B cell (primary cell): ENCODE measurements around the gene DNAJB1. TPM values are rescaled to one million over a fixed set of nuclear protein-coding genes. Genes with fewer than 3 reads are reported as not detected.

ENCODE experiments used
- ATAC-seq: fragments of 200-7000 bp; cut with Tn5 transposase; one replicate; pipeline ENCODE4 v1.10.0; 2021; ENCODE audit warnings: low read depth, mild to moderate bottlenecking, moderate number of reproducible peaks, moderate library complexity
- CTCF ChIA-PET: fragments of 350-600 bp; sonication (Branson Sonifier 250); formaldehyde crosslinking; loops from one replicate; lab custom pipeline; 2021; ENCODE audit warnings: antibody characterized with exemption, inconsistent platforms; lab: Charles Lee
- POLR2A ChIA-PET: fragments of 350-600 bp; sonication (Branson Sonifier 250); formaldehyde crosslinking; loops from one replicate; lab custom pipeline; 2021; ENCODE audit warnings: antibody characterized with exemption; lab: Charles Lee
- DNase-seq: peaks from one replicate; pipeline ENCODE4 v3.0.0; 2013
- H2AFZ ChIP-seq: 2 replicates; pipeline ENCODE4 v1.6.1; 2012; ENCODE audit warnings: mild to moderate bottlenecking, low read depth, low read length; ENCODE audit not compliant: insufficient read depth, poor library complexity, severe bottlenecking
- H3K27ac ChIP-seq, 2 donors: 1 replicate in 1 of 2; 2 replicates in 1 of 2; pipeline ENCODE4 v1.5.1; 2012 to 2013; ENCODE audit warnings: low read length in 2 of 2, mild to moderate bottlenecking in 2 of 2, moderate library complexity in 1 of 2
- H3K27me3 ChIP-seq, 4 experiments: fragments of 200-600 bp in 1 of 4; sonication (generic) in 1 of 4; replicated peaks in 1 of 4; 1 replicate in 2 of 4; 2 replicates in 2 of 4; pipeline versions ENCODE4 v1.6.1 to v1.7.0; 2013 to 2016; ENCODE audit warnings: low read length in 3 of 4, mild to moderate bottlenecking in 2 of 4, mixed read lengths in 1 of 4, moderate library complexity in 1 of 4; ENCODE audit not compliant: insufficient read depth in 4 of 4, control insufficient read depth in 3 of 4; ENCODE audit errors: control extremely low read depth in 1 of 4
- H3K36me3 ChIP-seq, 2 experiments: replicated peaks in 1 of 2; 1 replicate in 1 of 2; 2 replicates in 1 of 2; pipeline versions ENCODE4 v1.6.1 to v1.7.1; 2013; ENCODE audit warnings: low read length in 1 of 2; ENCODE audit not compliant: insufficient read depth in 2 of 2, control insufficient read depth in 1 of 2; ENCODE audit errors: control extremely low read depth in 1 of 2, extremely low read depth in 1 of 2
- H3K4me1 ChIP-seq, 2 donors: fragments of 200-600 bp in 1 of 2; sonication (generic) in 1 of 2; 1 replicate in 1 of 2; 2 replicates in 1 of 2; pipeline versions ENCODE4 v1.5.1 to v1.6.1; 2013 to 2017; ENCODE audit warnings: low read length in 2 of 2; ENCODE audit not compliant: control insufficient read depth in 2 of 2, insufficient read depth in 2 of 2
- H3K4me2 ChIP-seq: replicated peaks from 2 replicates; pipeline ENCODE3; 2012; ENCODE audit warnings: mild to moderate bottlenecking, low read depth, low read length; ENCODE audit not compliant: poor library complexity, severe bottlenecking
- H3K4me3 ChIP-seq, 5 experiments: fragments of 200-600 bp in 1 of 5; sonication (generic) in 1 of 5; 1 replicate in 3 of 5; 2 replicates in 2 of 5; pipeline versions ENCODE4 v1.5.1 to v1.7.0; 2011 to 2016; ENCODE audit warnings: low read length in 4 of 5, mild to moderate bottlenecking in 4 of 5, low read depth in 2 of 5, control low read depth in 1 of 5, moderate library complexity in 1 of 5; ENCODE audit not compliant: insufficient read depth in 1 of 5; ENCODE audit errors: control extremely low read depth in 1 of 5, extremely low read depth in 1 of 5
- H3K79me2 ChIP-seq: fragments of 200-600 bp; sonication (generic); one replicate; pipeline ENCODE4 v1.6.0; 2016; ENCODE audit warnings: low read length; ENCODE audit not compliant: control insufficient read depth, insufficient read depth
- H3K9ac ChIP-seq: fragments of 200-600 bp; sonication (generic); 2 replicates; pipeline ENCODE4 v1.6.1; 2017; ENCODE audit warnings: mild to moderate bottlenecking, low read length, moderate library complexity
- H3K9me3 ChIP-seq, 3 donors: one replicate each; pipeline versions ENCODE4 v1.6.1 to v1.7.1; 2013; ENCODE audit warnings: low read length in 2 of 3; ENCODE audit not compliant: control insufficient read depth in 2 of 3, insufficient read depth in 1 of 3; ENCODE audit errors: control extremely low read depth in 1 of 3
- H4K20me1 ChIP-seq: 2 replicates; pipeline ENCODE4 v1.6.0; 2012; ENCODE audit warnings: mild to moderate bottlenecking, low read length; ENCODE audit not compliant: insufficient read depth, control insufficient read depth, poor library complexity, severe bottlenecking
- H3K27ac Mint-ChIP-seq: one replicate; pipeline ENCODE4 v1.8.0; 2021; ENCODE audit warnings: mixed read lengths
- H3K27me3 Mint-ChIP-seq: one replicate; pipeline ENCODE4 v1.8.0; 2021; ENCODE audit warnings: mixed read lengths
- H3K4me1 Mint-ChIP-seq: one replicate; pipeline ENCODE4 v1.8.0; 2021; ENCODE audit warnings: mixed read lengths
- H3K4me3 Mint-ChIP-seq: one replicate; pipeline ENCODE4 v1.8.0; 2021; ENCODE audit warnings: mixed read lengths
- H3K9me3 Mint-ChIP-seq: one replicate; pipeline ENCODE4 v1.8.0; 2022; ENCODE audit warnings: mixed read lengths; ENCODE audit not compliant: insufficient read depth
- CTCF ChIP-seq: fragments of 200-600 bp; IDR thresholded peaks from one replicate; pipeline ENCODE4 v1.8.0; 2022; ENCODE audit warnings: antibody characterized with exemption, mild to moderate bottlenecking
- EZH2 ChIP-seq: IDR thresholded peaks from 2 replicates; pipeline ENCODE4 v1.6.1; 2012; ENCODE audit warnings: borderline replicate concordance, low read depth, mild to moderate bottlenecking, moderate library complexity, low read length; ENCODE audit not compliant: insufficient read depth, poor library complexity, severe bottlenecking
- WGBS: methylation state at CpG from one replicate; pipeline ENCODE4 v1.1.5; 2013; ENCODE audit warnings: missing lambda C conversion rate; ENCODE audit not compliant: insufficient coverage; 5-methylcytosine and 5-hydroxymethylcytosine counted together
- intact Hi-C: fragments of 100-400 bp; cut with micrococcal nuclease; formaldehyde crosslinking; loops from one replicate; pipeline ENCODE4 v1.10.0; 2022
- polyA plus RNA-seq: library from polyadenylated mRNA; depleted of rRNA; stranded (reverse); fragments of >200 nt; gene quantifications from 2 replicates; pipeline ENCODE4 v1.2.3, GENCODE V29; 2012
- total RNA-seq, 2 donors: library from RNA; stranded (reverse); fragments of 120-200 nt in 1 of 2; gene quantifications; 1 replicate in 1 of 2; 2 replicates in 1 of 2; pipeline versions ENCODE4 v1.2.3 to v1.2.4, GENCODE V29; 2013 to 2022

Gene DNAJB1
- total and polyA plus RNA-seq, 2 donors (not counting 1 experiment from before 2014, with no cell fraction given) = 72.8 to 194 TPM

GRCh38 chr19:14475251-14476073 is 42.7 kb downstream of the DNAJB1 start, which contains the start of gene PTGER1:
Gene PTGER1, minus strand, starts transcription at chr19:14475354. Its CDS starts 1,034 bp downstream, at chr19:14474320.
- H3K4me1 Mint-ChIP-seq = peaks cover 27% of the 10 kb centered on the region
- ATAC-seq (no peak), DNase-seq (peak; percentile 33)
- Histone ChIP-seq H3K79me2 (no peaks in the 10 kb centered on the region), H3K27ac (no peak within 1 kb of the TSS), H2AFZ (no peak within 1 kb of the TSS), H3K4me1 (peaks cover 29 to 33% of the 10 kb centered on the region in 2 donors), H3K9ac (no peak within 1 kb of the TSS), H3K27me3 (peaks cover 0 to 28% (median 14%) of the 10 kb centered on the region in 4 experiments), H3K36me3 (peaks cover 0 to under 1% of the 10 kb centered on the region in 2 experiments), H3K4me2 (peak within 1 kb of the TSS; percentile 89), H3K9me3 (peaks cover 0 to 6% (median 0%) of the 10 kb centered on the region in 3 donors), H4K20me1 (peaks cover 8% of the 10 kb centered on the region), H3K4me3 (no peak within 1 kb of the TSS)
- H3K9me3 Mint-ChIP-seq = no peaks in the 10 kb centered on the region
- no peak for TF ChIP-seq EZH2
- TF ChIP-seq CTCF = no peak
- WGBS = 15% methylated on average over 32 of the region's 33 CpGs
- peaks cover 28% of the 10 kb centered on the region for H3K27me3 Mint-ChIP-seq
- peak within 1 kb of the TSS; percentile 32 for H3K27ac Mint-ChIP-seq
- H3K4me3 Mint-ChIP-seq = peak within 1 kb of the TSS; percentile 8
- intact Hi-C loops = no loop called here
- ChIA-PET POLR2A (no interaction called here), CTCF (interaction anchor here (1.0 kb wide), 1 partner anchor 339 kb away, joined by 3 read pairs; the partner anchor contains the start of gene ASF1B)

- H3K27me3 ChIP-seq = peaks cover 0 to 28% (median 14%) of the 10 kb centered on the region in 4 experiments
- H2AFZ ChIP-seq = no peak overlapping the region
- peaks cover 22 to 27% of the 10 kb centered on the region in 2 donors for H3K4me1 ChIP-seq
- H3K27ac Mint-ChIP-seq = peak overlapping the region; percentile 32
- peaks cover 0 to 6% of the 10 kb centered on the region in 2 experiments for H3K36me3 ChIP-seq
- intact Hi-C loops = no loop called here
- H3K79me2 ChIP-seq = no peaks in the 10 kb centered on the region
- DNase-seq (peak; percentile 23), ATAC-seq (no peak)
- TF ChIP-seq EZH2 (no peak), CTCF (no peak)
- no peak overlapping the region for H3K9ac ChIP-seq
- H3K4me2 ChIP-seq = peak overlapping the region; percentile 12
- H4K20me1 ChIP-seq = peaks cover 8% of the 10 kb centered on the region
- ChIA-PET CTCF (interaction anchor here (0.7 to 1.0 kb wide), 2 partner anchors 13 to 338 kb away, joined by 3 read pairs; partner anchors contain the start of gene ASF1B), POLR2A (no interaction called here)
- H3K27me3 Mint-ChIP-seq = peaks cover 28% of the 10 kb centered on the region
- H3K4me1 Mint-ChIP-seq = peaks cover 27% of the 10 kb centered on the region
- peak overlapping the region; percentile 8 for H3K4me3 Mint-ChIP-seq
- no peak overlapping the region for H3K27ac ChIP-seq
- 54% methylated on average over 8 of the region's 12 CpGs for WGBS
- H3K9me3 Mint-ChIP-seq = no peaks in the 10 kb centered on the region
- no peak overlapping the region for H3K4me3 ChIP-seq
- H3K9me3 ChIP-seq = peaks cover 0 to 6% (median 0%) of the 10 kb centered on the region in 3 donors
Measured at GRCh38 chr19:14474827-14475226, 43.4 kb downstream of the DNAJB1 start.
